ENCODE measurements around the gene NEK9.

NEK9 gene

GRCh38 chr14:75048101-75048500 is 78.7 kb downstream of the NEK9 start:
- H3F3A ChIP-seq (ENCODE audit: control insufficient read depth, insufficient read depth) = peaks cover 9% of the 10 kb centered on the region
- peaks cover 26% of the 10 kb centered on the region for H3K4me1 ChIP-seq (ENCODE audit: control insufficient read depth, low read length)
- H3K27ac ChIP-seq (ENCODE audit: low read depth, low read length) = no peak overlapping the region
- no peak overlapping the region for H3K4me3 ChIP-seq (ENCODE audit: low read length)
- peaks cover 63% of the 10 kb centered on the region for H3K79me2 ChIP-seq (ENCODE audit: control insufficient read depth, low read length)
- no peaks in the 10 kb centered on the region for H3K9me3 ChIP-seq (ENCODE audit: control insufficient read depth, insufficient read depth, low read length)
- no peaks in the 10 kb centered on the region for H3K9me2 ChIP-seq (replicated peaks; ENCODE audit: control insufficient read depth, low read length)
- TF ChIP-seq EZH2phosphoT487 (IDR thresholded peaks at IDR 0.05; ENCODE audit: borderline replicate concordance, low read length) = no peak
- H3K27me3 ChIP-seq (ENCODE audit: control insufficient read depth, low read length) = no peaks in the 10 kb centered on the region
- H3K36me3 ChIP-seq (ENCODE audit: control insufficient read depth, low read length) = peaks cover 33% of the 10 kb centered on the region
- no peaks in the 10 kb centered on the region for H4K20me1 ChIP-seq (ENCODE audit: control insufficient read depth, insufficient read depth, low read depth, low read length)
- H3K4me2 ChIP-seq (ENCODE audit: low read length) = no peak overlapping the region

- H3K79me2 ChIP-seq (ENCODE audit: control insufficient read depth, low read length) = peaks cover 63% of the 10 kb centered on the region
- H3K27me3 ChIP-seq (ENCODE audit: control insufficient read depth, low read length) = no peaks in the 10 kb centered on the region
- H3F3A ChIP-seq (ENCODE audit: control insufficient read depth, insufficient read depth) = peaks cover 4% of the 10 kb centered on the region; the same call in 1 of the 2 replicates
- no peak overlapping the region for H3K4me3 ChIP-seq (ENCODE audit: low read length)
- H3K36me3 ChIP-seq (ENCODE audit: control insufficient read depth, low read length) = peaks cover 33% of the 10 kb centered on the region
- peaks cover 26% of the 10 kb centered on the region for H3K4me1 ChIP-seq (ENCODE audit: control insufficient read depth, low read length)
- TF ChIP-seq CTCF (IDR thresholded peaks at IDR 0.05; ENCODE audit: low read depth, low read length, poor library complexity, severe bottlenecking) (no peak), EZH2phosphoT487 (IDR thresholded peaks at IDR 0.05; ENCODE audit: borderline replicate concordance, low read length) (no peak)
- no peaks in the 10 kb centered on the region for H4K20me1 ChIP-seq (ENCODE audit: control insufficient read depth, insufficient read depth, low read depth, low read length)
- H3K4me2 ChIP-seq (ENCODE audit: low read length) = no peak overlapping the region
- H3K9me2 ChIP-seq (replicated peaks; ENCODE audit: control insufficient read depth, low read length) = no peaks in the 10 kb centered on the region
- H3K27ac ChIP-seq (ENCODE audit: low read depth, low read length) = no peak overlapping the region
- no peaks in the 10 kb centered on the region for H3K9me3 ChIP-seq (ENCODE audit: control insufficient read depth, insufficient read depth, low read length)
Observed at GRCh38 chr14:75047506-75047905, 79.3 kb downstream of the NEK9 start.

GRCh38 chr14:75046899-75047298 is 79.9 kb downstream of the NEK9 start:
- Histone ChIP-seq H3K4me1 (ENCODE audit: control insufficient read depth, low read length) (peaks cover 26% of the 10 kb centered on the region), H3K27me3 (ENCODE audit: control insufficient read depth, low read length) (no peaks in the 10 kb centered on the region), H3K27ac (ENCODE audit: low read depth, low read length) (no peak overlapping the region), H3K4me2 (ENCODE audit: low read length) (no peak overlapping the region), H3K4me3 (ENCODE audit: low read length) (no peak overlapping the region), H3K79me2 (ENCODE audit: control insufficient read depth, low read length) (peaks cover 63% of the 10 kb centered on the region), H3K9me3 (ENCODE audit: control insufficient read depth, insufficient read depth, low read length) (no peaks in the 10 kb centered on the region), H4K20me1 (ENCODE audit: control insufficient read depth, insufficient read depth, low read depth, low read length) (no peaks in the 10 kb centered on the region), H3F3A (ENCODE audit: control insufficient read depth, insufficient read depth) (peaks cover 4% of the 10 kb centered on the region; the same call in 1 of the 2 replicates), H3K36me3 (ENCODE audit: control insufficient read depth, low read length) (peaks cover 37% of the 10 kb centered on the region), H3K9me2 (replicated peaks; ENCODE audit: control insufficient read depth, low read length) (no peaks in the 10 kb centered on the region)
- TF ChIP-seq CTCF (IDR thresholded peaks at IDR 0.05; ENCODE audit: low read depth, low read length, poor library complexity, severe bottlenecking) = no peak
- TF ChIP-seq EZH2phosphoT487 (IDR thresholded peaks at IDR 0.05; ENCODE audit: borderline replicate concordance, low read length) = no peak

GRCh38 chr14:75046275-75046674 is 80.6 kb downstream of the NEK9 start:
- H3K79me2 ChIP-seq (ENCODE audit: control insufficient read depth, low read length) = peaks cover 63% of the 10 kb centered on the region
- no peak overlapping the region for H3K27ac ChIP-seq (ENCODE audit: low read depth, low read length)

More at GRCh38 chr14:75046275-75046674, 80.6 kb downstream of the NEK9 start:
- TF ChIP-seq EZH2phosphoT487 (IDR thresholded peaks at IDR 0.05; ENCODE audit: borderline replicate concordance, low read length) = no peak
- TF ChIP-seq CTCF (IDR thresholded peaks at IDR 0.05; ENCODE audit: low read depth, low read length, poor library complexity, severe bottlenecking) = no peak
- Histone ChIP-seq H3K27me3 (ENCODE audit: control insufficient read depth, low read length) (no peaks in the 10 kb centered on the region), H3K36me3 (ENCODE audit: control insufficient read depth, low read length) (peaks cover 42% of the 10 kb centered on the region), H3K4me1 (ENCODE audit: control insufficient read depth, low read length) (peaks cover 21% of the 10 kb centered on the region), H4K20me1 (ENCODE audit: control insufficient read depth, insufficient read depth, low read depth, low read length) (no peaks in the 10 kb centered on the region), H3F3A (ENCODE audit: control insufficient read depth, insufficient read depth) (peaks cover 4% of the 10 kb centered on the region; the same call in 1 of the 2 replicates), H3K4me3 (ENCODE audit: low read length) (no peak overlapping the region), H3K9me3 (ENCODE audit: control insufficient read depth, insufficient read depth, low read length) (no peaks in the 10 kb centered on the region), H3K4me2 (ENCODE audit: low read length) (no peak overlapping the region), H3K9me2 (replicated peaks; ENCODE audit: control insufficient read depth, low read length) (no peaks in the 10 kb centered on the region)

All from DOHH2 (cell line).